ENCODE measurements around the gene FAAH.

- TF ChIP-seq POLR2A (IDR thresholded peaks at IDR 0.05; ENCODE audit: low read depth, low read length) = no peak
- TF ChIP-seq POLR2AphosphoS5 (IDR thresholded peaks at IDR 0.05; ENCODE audit: low read depth, low read length) = no peak
- TF ChIP-seq POU2F2 (IDR thresholded peaks at IDR 0.05; ENCODE audit: low read depth, low read length) = no peak
- TF ChIP-seq SPI1 (IDR thresholded peaks at IDR 0.05; ENCODE audit: low read depth, low read length) = no peak
Measured at GRCh38 chr1:46423574-46424240, 29.6 kb downstream of the FAAH start.

Data from GM12891 (cell line).